ENCODE measurements around the gene RAD23A.
A peak's percentile ranks its signal among the peaks of the same experiment; 100 is the strongest.

Gene RAD23A

DNA sequence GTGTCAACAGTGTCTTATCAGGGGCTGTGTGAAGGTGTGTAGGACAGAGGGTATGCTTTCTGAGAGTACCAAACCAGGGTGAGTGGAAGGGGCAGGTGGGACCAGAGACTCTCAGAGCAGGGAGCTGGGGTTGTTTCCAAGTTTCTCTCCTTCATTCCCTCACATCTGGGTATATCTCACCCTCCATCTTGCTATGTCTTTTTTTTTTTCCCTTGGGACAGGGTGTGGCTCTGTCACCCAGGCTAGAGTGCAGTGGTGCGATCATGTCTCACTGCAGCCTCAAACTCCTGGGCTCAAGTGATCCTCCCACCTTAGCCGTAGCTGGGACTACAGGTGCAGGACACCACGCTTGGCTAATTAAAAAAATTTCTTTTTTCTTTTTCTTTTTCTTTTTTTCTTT lies 34.3 kb downstream of the RAD23A start:
- TF ChIP-seq, protein P1, sequence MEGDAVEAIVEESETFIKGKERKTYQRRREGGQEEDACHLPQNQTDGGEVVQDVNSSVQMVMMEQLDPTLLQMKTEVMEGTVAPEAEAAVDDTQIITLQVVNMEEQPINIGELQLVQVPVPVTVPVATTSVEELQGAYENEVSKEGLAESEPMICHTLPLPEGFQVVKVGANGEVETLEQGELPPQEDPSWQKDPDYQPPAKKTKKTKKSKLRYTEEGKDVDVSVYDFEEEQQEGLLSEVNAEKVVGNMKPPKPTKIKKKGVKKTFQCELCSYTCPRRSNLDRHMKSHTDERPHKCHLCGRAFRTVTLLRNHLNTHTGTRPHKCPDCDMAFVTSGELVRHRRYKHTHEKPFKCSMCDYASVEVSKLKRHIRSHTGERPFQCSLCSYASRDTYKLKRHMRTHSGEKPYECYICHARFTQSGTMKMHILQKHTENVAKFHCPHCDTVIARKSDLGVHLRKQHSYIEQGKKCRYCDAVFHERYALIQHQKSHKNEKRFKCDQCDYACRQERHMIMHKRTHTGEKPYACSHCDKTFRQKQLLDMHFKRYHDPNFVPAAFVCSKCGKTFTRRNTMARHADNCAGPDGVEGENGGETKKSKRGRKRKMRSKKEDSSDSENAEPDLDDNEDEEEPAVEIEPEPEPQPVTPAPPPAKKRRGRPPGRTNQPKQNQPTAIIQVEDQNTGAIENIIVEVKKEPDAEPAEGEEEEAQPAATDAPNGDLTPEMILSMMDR (IDR thresholded peaks at IDR 0.05; ENCODE audit: low read length, missing control alignments), result no peak

DNA sequence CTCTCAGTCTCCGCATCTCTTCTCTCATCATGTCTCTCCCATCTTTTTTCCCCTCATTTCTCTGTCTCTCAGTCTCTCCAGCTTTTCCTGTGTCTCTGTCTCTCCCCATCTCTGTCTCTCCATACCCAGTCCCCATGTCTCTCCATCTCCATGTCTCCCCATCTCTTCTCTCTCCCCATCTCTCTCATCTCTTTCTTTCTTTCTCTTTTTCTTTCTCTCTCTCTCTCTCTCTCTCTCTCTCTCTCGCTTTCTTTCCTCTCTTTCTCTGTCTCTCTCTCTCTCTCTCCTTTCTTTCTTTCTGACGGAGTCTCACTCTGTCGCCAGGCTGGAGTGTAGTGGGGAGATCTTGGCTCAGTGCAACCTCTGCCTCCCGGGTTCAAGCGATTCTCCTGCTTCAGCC lies 37.0 kb downstream of the RAD23A start:
- no peak overlapping the region for H3K4me3 ChIP-seq (replicated peaks; ENCODE audit: low read depth, low read length)
- no peak for DNase-seq (ENCODE audit: low read depth)
- TF ChIP-seq, protein P1 (IDR thresholded peaks at IDR 0.05; ENCODE audit: low read length, missing control alignments), result no peak

More for the DNA sequence above, 34.3 kb downstream of the RAD23A start:
- H3K4me3 ChIP-seq (replicated peaks; ENCODE audit: low read depth, low read length), result no peak overlapping the region
- DNase-seq (ENCODE audit: low read depth), result no peak

DNA sequence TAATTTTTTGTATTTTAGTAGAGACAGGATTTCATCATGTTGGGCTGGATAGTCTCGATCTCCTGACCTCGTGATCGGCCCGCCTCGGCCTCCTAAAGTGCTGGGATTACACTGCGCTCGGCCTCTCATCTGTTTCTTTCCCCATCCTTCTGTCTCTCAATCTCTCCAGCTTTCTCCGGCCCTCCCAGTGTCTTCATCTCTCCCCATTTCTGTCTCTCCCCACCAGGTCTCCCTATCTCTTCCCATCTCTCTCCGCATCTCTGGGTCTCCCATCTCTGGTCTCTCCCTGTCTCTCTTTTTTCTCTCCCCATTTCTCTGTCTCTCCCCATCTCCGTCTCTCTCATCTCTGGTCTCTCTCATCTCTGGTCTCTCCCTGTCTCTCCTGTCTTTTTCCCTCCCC lies 37.4 kb downstream of the RAD23A start:
- H3K4me3 ChIP-seq (replicated peaks; ENCODE audit: low read depth, low read length), result peak overlapping the region; percentile 43
- DNase-seq (ENCODE audit: low read depth), result no peak
- TF ChIP-seq, protein P1 (IDR thresholded peaks at IDR 0.05; ENCODE audit: low read length, missing control alignments), result no peak

DNA sequence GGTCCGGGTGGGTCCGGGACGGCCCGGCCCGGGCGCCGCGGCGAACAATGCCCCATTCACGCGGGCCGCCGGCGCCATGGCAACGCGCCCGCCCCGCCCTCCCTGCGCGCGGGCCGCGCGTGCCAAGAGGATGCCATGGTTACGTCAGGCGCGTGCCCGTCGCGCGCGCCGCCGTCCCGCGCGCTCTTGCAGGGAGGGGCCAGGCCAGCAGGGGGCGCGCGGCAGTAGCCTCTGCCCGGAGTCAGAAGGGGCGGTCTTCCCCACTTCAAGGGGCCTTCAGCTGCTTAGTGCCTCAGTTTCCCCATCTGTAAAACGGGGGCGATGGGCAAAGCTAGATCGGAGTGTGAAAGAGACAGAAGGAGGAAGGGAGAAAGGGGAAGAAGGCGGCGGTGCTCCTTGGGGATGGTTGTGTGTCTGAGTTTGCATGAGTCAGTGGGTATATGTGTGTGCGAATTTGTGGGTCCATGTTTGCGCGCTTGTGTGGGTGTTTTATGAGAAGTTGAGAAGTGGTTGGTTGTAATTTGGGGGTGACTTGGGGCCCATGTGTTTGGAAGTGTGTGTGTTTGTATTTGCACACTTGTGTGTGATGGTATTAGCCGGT lies 38.0 kb downstream of the RAD23A start:
- peak overlapping the region; percentile 43 for H3K4me3 ChIP-seq (replicated peaks; ENCODE audit: low read depth, low read length)
- DNase-seq (ENCODE audit: low read depth), result peak; percentile 79
- TF ChIP-seq, protein P1 (IDR thresholded peaks at IDR 0.05; ENCODE audit: low read length, missing control alignments), result peak; percentile 46

DNA sequence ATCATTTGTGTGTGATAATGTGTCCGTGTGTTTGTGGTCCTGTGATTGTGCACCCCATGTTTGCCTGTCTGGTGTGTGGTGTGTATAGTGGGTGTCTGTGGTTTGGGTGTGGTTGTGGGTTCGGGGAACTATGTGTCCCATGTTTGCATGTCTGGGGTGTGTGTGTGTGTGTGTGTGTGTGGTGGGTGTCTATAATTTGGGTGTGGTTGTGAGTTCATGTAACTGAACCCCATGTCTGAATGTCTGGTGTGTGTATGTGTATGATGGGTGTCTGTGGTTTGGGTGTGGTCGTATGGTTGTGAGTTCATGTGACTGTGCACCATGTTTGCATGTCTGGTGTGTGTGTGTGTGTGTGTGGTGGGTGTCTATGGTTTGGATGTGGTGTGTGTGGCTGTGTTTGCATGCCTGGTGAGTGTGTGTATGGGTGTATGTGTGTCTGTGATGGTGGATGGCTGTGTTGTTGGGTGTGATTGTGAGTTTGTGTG lies 38.5 kb downstream of the RAD23A start:
- DNase-seq (ENCODE audit: low read depth), result no peak
- TF ChIP-seq, protein P1 (IDR thresholded peaks at IDR 0.05; ENCODE audit: low read length, missing control alignments), result no peak

DNA sequence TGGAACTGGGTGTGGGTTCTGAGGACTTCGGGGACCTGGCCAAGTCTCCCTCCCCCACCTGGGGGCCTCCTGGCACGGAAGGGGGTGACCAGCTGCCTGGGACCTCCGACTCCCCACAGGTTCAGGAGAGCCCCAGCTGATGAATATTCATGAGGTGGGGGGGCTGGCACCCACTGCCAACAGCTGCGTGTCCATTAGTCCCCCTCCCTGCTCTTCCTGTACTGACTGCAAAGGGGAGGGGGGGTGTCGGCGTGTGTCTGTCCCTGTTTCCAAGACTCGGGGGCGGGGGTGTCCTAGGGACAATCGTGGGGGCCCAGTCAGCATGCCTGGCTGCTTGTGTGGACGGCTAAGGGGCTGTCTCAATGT lies 39.0 kb downstream of the RAD23A start:
- H3K4me3 ChIP-seq (replicated peaks; ENCODE audit: low read depth, low read length), result no peak overlapping the region
- DNase-seq (ENCODE audit: low read depth), result no peak
- TF ChIP-seq, protein P1 (IDR thresholded peaks at IDR 0.05; ENCODE audit: low read length, missing control alignments), result no peak

More for the DNA sequence above, 38.5 kb downstream of the RAD23A start:
- no peak overlapping the region for H3K4me3 ChIP-seq (replicated peaks; ENCODE audit: low read depth, low read length)
